GM12878 (cell line): ENCODE data around the gene TDP1.

Experiments
- CTCF ChIP-seq, 3 experiments: IDR thresholded peaks in 2 of 3; conservative IDR thresholded peaks in 1 of 3; 2 replicates each; pipeline ENCODE4 v1.5.1; 2011; ENCODE audit warnings: low read depth in 3 of 3, low read length in 3 of 3, mild to moderate bottlenecking in 3 of 3, control low read depth in 2 of 3, moderate library complexity in 2 of 3, inconsistent platforms in 1 of 3, mixed read lengths in 1 of 3; ENCODE audit not compliant: control insufficient read depth in 2 of 3, insufficient read depth in 1 of 3; ENCODE audit errors: extremely low read depth in 1 of 3
- EGR1 ChIP-seq, 2 experiments: IDR thresholded peaks; 1 replicate in 1 of 2; 2 replicates in 1 of 2; pipeline ENCODE4 v1.6.1; 2011 to 2012; ENCODE audit warnings: low read depth in 2 of 2, low read length in 2 of 2, borderline replicate concordance in 1 of 2, mild to moderate bottlenecking in 1 of 2, moderate library complexity in 1 of 2
- NFXL1 ChIP-seq: fragments of 450-650 bp; IDR thresholded peaks from 2 replicates; pipeline ENCODE4 v1.6.1; 2017; ENCODE audit warnings: antibody characterized with exemption, mild to moderate bottlenecking, borderline replicate concordance
- ZBTB33 ChIP-seq: fragments of 450-650 bp; IDR thresholded peaks from 2 replicates; pipeline ENCODE4 v1.6.1; 2017; ENCODE audit warnings: mild to moderate bottlenecking

GRCh38 chr14:89955745-89956660, at the start of gene TDP1:
- TF ChIP-seq NFXL1 (no peak), CTCF (IDR thresholded peaks at IDR 0.05 in 2 of 3, conservative IDR thresholded peaks at IDR 0.05 in 1 of 3; ENCODE audit: control insufficient read depth in 2 of 3, extremely low read depth in 1 of 3, insufficient read depth in 1 of 3, low read depth in 3 of 3, low read length in 3 of 3) (no peak), ZBTB33 (no peak), EGR1 (IDR thresholded peaks at IDR 0.05; ENCODE audit: borderline replicate concordance in 1 of 2, low read depth in 2 of 2, low read length in 2 of 2) (peak in 1 of 2 experiments; percentile 74; a peak in 2 of 3 replicates)
